Stimulated activated CD4-positive, alpha-beta T cell treated with anti-CD3 and anti-CD28 coated beads, Interleukin-2, amount 100 ng/mL, for 4 hours (primary cell): ENCODE data around the gene FZD10.

Experiments used
- DNase-seq: peaks from one replicate; pipeline ENCODE4 v3.0.0-alpha.2; 2020; ENCODE audit warnings: low read depth

FZD10 gene

DNA sequence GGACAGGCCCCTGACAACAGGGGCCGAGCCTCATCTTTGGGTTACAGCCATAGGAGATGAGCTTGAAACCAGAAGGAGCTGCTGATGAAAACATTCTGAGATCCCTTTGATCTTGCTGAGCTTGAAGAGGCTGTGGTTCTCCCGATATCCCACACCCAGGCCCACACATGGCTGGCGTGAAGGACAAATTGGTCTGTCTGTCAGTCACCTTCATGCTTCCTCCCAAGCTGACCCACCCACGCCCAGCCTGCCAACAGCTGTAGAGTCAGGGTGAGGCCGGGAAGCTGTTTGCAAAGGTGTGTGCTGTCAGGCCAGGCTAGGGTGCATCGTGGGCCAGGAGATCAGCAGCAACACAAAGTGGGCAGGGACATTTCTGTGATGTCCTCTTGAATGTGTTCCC, 43.2 kb downstream of the FZD10 start:
- no peak for DNase-seq

DNA sequence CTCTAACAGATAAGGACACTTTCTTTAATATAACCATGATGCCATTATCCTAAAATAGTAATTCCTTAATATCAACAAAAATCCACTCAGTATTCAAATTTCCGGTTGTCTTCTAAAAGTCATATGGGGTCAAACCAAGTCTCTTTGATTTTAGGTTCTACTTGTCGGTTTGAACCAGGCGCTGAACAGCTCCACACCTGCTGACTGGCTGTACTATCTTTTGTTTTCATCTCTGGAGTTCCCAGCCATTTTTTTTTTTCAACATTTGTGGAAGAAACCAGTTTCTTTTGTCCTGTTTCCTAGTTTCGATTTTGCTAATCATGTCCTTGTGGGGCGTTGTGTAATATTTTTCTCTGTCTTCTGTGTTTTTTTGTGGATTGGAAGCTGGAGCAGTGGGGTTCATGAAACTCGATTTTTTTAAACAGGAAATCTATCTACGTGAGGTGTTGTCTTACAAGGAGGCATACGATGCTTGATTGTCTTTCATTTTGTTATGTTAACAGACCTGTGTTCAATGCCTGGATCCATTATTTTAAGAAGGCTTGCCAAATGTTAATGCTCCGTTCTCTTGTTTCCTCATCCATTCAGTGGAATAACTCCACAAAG, 50.2 kb downstream of the FZD10 start:
- DNase-seq, result no peak

DNA sequence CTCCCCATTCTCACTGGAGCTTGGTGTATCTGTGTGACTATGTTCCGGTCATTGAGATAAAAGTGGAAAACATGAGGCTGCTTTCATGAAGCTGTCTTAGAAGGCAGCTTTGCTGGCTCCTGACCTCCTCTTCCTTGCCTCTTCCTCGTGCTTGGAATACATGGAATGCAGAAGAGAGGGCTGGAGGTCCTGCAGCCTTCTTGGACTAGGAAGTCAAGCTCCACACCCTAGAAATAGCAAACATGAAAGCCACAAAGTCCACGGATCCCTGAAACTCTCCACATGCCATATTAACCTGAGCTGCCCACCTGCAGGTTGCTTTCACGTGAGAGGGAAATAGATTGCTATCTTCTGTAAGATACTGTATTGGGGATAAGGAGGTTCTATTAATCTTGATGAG, 51.0 kb downstream of the FZD10 start:
- no peak for DNase-seq

DNA sequence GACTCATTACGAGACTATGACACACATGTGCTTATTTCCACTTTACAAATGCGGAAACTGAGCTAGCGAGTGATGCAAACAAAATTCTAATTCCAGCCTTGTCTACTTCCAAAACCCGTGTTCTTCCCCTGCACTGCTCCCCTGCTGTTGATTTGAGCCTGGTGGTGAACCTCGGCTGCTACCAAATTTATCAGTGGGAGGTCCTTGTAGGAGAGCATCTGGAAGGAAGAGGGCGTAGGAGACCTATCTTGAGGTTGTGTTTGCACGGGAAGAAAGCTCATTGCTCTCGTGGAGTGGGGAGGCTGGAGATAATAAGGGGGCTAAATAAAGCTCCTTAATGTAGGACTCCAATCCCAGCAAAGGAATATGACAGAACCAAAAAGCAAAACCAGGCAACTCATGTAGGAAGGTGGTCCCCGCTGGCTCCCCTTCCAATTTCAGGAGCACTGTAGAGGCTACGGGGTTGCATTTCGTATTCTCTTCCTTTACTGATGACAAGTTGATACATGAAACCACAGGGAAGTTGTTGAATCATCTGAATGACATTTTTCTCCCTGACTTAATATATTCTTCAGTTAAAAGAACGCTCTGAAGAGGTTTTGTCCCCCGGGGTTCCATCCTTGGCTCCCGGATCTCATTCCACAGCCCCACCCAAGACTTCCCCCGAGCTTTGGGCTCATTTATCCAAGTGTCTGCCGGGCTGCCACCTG, 52.6 kb downstream of the FZD10 start:
- DNase-seq, result no peak
